Measurements from ENCODE around the gene CNGA2.

Gene CNGA2

GRCh38 chrX:151753313-151754046 lies 18.9 kb downstream of the CNGA2 start:
- no peak for DNase-seq

GRCh38 chrX:151754047-151754429 lies 19.5 kb downstream of the CNGA2 start:
- no peak for DNase-seq

GRCh38 chrX:151754641-151755215 lies 20.2 kb downstream of the CNGA2 start:
- no peak for DNase-seq

- no peak for DNase-seq
Measured at GRCh38 chrX:151759041-151759708, 24.6 kb downstream of the CNGA2 start.

GRCh38 chrX:151762802-151763201 lies 28.3 kb downstream of the CNGA2 start:
- DNase-seq, result no peak

- DNase-seq, result no peak
Measured at GRCh38 chrX:151763711-151764110, 29.2 kb downstream of the CNGA2 start.

- DNase-seq, result no peak
Measured at GRCh38 chrX:151765026-151765425, 30.5 kb downstream of the CNGA2 start.

- no peak for DNase-seq
Measured at GRCh38 chrX:151771726-151772125, 37.2 kb downstream of the CNGA2 start.

GRCh38 chrX:151773434-151773833 lies 38.9 kb downstream of the CNGA2 start:
- DNase-seq, result no peak

GRCh38 chrX:151774421-151774820 lies 39.9 kb downstream of the CNGA2 start:
- no peak for DNase-seq

GRCh38 chrX:151776181-151776731 lies 41.7 kb downstream of the CNGA2 start:
- DNase-seq, result no peak

GRCh38 chrX:151776936-151777335 lies 42.4 kb downstream of the CNGA2 start:
- no peak for DNase-seq

- no peak for DNase-seq
Measured at GRCh38 chrX:151779258-151779657, 44.7 kb downstream of the CNGA2 start.

GRCh38 chrX:151780621-151781020 lies 46.1 kb downstream of the CNGA2 start:
- no peak for DNase-seq

- no peak for DNase-seq
Measured at GRCh38 chrX:151789179-151789800, 54.7 kb downstream of the CNGA2 start.

- no peak for DNase-seq
Measured at GRCh38 chrX:151790481-151791160, 56.1 kb downstream of the CNGA2 start.

GRCh38 chrX:151791961-151792360 lies 57.4 kb downstream of the CNGA2 start:
- no peak for DNase-seq

- DNase-seq, result no peak
Measured at GRCh38 chrX:151792505-151792904, 58.0 kb downstream of the CNGA2 start.

- DNase-seq, result no peak
Measured at GRCh38 chrX:151793886-151794285, 59.3 kb downstream of the CNGA2 start.
